ENCODE data around the gene DSTYK. TPM values are rescaled to one million over a fixed set of nuclear protein-coding genes. Genes with fewer than 3 reads are reported as not detected.

DSTYK gene
- polyA plus RNA-seq, 2 donors: 3.2 to 3.4 TPM

GRCh38 chr1:205251576-205251975 lies 40.1 kb upstream of the DSTYK start:
- Histone ChIP-seq H3K36me3 (ENCODE audit: control insufficient read depth in 2 of 2, insufficient read depth in 2 of 2, low read length in 1 of 2) (no peaks in the 10 kb centered on the region), H3K4me1 (ENCODE audit: control insufficient read depth in 2 of 2, insufficient read depth in 2 of 2, low read length in 1 of 2) (peaks cover 0 to 4% of the 10 kb centered on the region in 2 donors), H3K27ac (ENCODE audit: low read depth in 2 of 2, low read length in 1 of 2) (no peak overlapping the region), H3K9me3 (ENCODE audit: control insufficient read depth in 2 of 2, insufficient read depth in 1 of 2, low read depth in 1 of 2, low read length in 1 of 2) (no peaks in the 10 kb centered on the region), H3K27me3 (ENCODE audit: control insufficient read depth in 1 of 2, insufficient read depth in 2 of 2, low read length in 2 of 2) (no peaks in the 10 kb centered on the region), H3K4me3 (ENCODE audit: low read depth in 1 of 2, low read length in 2 of 2) (no peak overlapping the region)
- WGBS, 2 donors: 63 to 67% methylated on average over 5 of the region's 5 CpGs

GRCh38 chr1:205250699-205251098 lies 39.2 kb upstream of the DSTYK start:
- Histone ChIP-seq H3K27ac (ENCODE audit: low read depth in 2 of 2, low read length in 1 of 2) (no peak overlapping the region), H3K9me3 (ENCODE audit: control insufficient read depth in 2 of 2, insufficient read depth in 1 of 2, low read depth in 1 of 2, low read length in 1 of 2) (no peaks in the 10 kb centered on the region), H3K36me3 (ENCODE audit: control insufficient read depth in 2 of 2, insufficient read depth in 2 of 2, low read length in 1 of 2) (no peaks in the 10 kb centered on the region), H3K4me3 (ENCODE audit: low read depth in 1 of 2, low read length in 2 of 2) (no peak overlapping the region), H3K4me1 (ENCODE audit: control insufficient read depth in 2 of 2, insufficient read depth in 2 of 2, low read length in 1 of 2) (peaks cover 0 to 4% of the 10 kb centered on the region in 2 donors), H3K27me3 (ENCODE audit: control insufficient read depth in 1 of 2, insufficient read depth in 2 of 2, low read length in 2 of 2) (no peaks in the 10 kb centered on the region)
- 65 to 66% methylated on average over 6 of the region's 6 CpGs for WGBS, 2 donors

GRCh38 chr1:205249651-205250050 lies 38.1 kb upstream of the DSTYK start:
- no peak overlapping the region for H3K4me3 ChIP-seq (ENCODE audit: low read depth in 1 of 2, low read length in 2 of 2)
- H3K36me3 ChIP-seq (ENCODE audit: control insufficient read depth in 2 of 2, insufficient read depth in 2 of 2, low read length in 1 of 2): no peaks in the 10 kb centered on the region
- H3K27ac ChIP-seq (ENCODE audit: low read depth in 2 of 2, low read length in 1 of 2): no peak overlapping the region
- 74 to 80% methylated on average over 4 of the region's 4 CpGs for WGBS, 2 donors
- H3K4me1 ChIP-seq (ENCODE audit: control insufficient read depth in 2 of 2, insufficient read depth in 2 of 2, low read length in 1 of 2): peaks cover 0 to 4% of the 10 kb centered on the region in 2 donors
- no peaks in the 10 kb centered on the region for H3K27me3 ChIP-seq (ENCODE audit: control insufficient read depth in 1 of 2, insufficient read depth in 2 of 2, low read length in 2 of 2)
- no peaks in the 10 kb centered on the region for H3K9me3 ChIP-seq (ENCODE audit: control insufficient read depth in 2 of 2, insufficient read depth in 1 of 2, low read depth in 1 of 2, low read length in 1 of 2)

- H3K27me3 ChIP-seq (ENCODE audit: control insufficient read depth in 1 of 2, insufficient read depth in 2 of 2, low read length in 2 of 2): no peaks in the 10 kb centered on the region
- H3K4me1 ChIP-seq (ENCODE audit: control insufficient read depth in 2 of 2, insufficient read depth in 2 of 2, low read length in 1 of 2): peaks cover 0 to 4% of the 10 kb centered on the region in 2 donors
- WGBS, 2 donors: 38 to 45% methylated on average over 11 of the region's 11 CpGs
- H3K27ac ChIP-seq (ENCODE audit: low read depth in 2 of 2, low read length in 1 of 2): no peak overlapping the region
- H3K4me3 ChIP-seq (ENCODE audit: low read depth in 1 of 2, low read length in 2 of 2): no peak overlapping the region
- H3K36me3 ChIP-seq (ENCODE audit: control insufficient read depth in 2 of 2, insufficient read depth in 2 of 2, low read length in 1 of 2): no peaks in the 10 kb centered on the region
- H3K9me3 ChIP-seq (ENCODE audit: control insufficient read depth in 2 of 2, insufficient read depth in 1 of 2, low read depth in 1 of 2, low read length in 1 of 2): no peaks in the 10 kb centered on the region
Observed at GRCh38 chr1:205248793-205249601, 37.5 kb upstream of the DSTYK start.

GRCh38 chr1:205247130-205247921 lies 35.8 kb upstream of the DSTYK start:
- Histone ChIP-seq H3K9me3 (ENCODE audit: control insufficient read depth in 2 of 2, insufficient read depth in 1 of 2, low read depth in 1 of 2, low read length in 1 of 2) (no peaks in the 10 kb centered on the region), H3K27ac (ENCODE audit: low read depth in 2 of 2, low read length in 1 of 2) (no peak overlapping the region), H3K27me3 (ENCODE audit: control insufficient read depth in 1 of 2, insufficient read depth in 2 of 2, low read length in 2 of 2) (no peaks in the 10 kb centered on the region), H3K4me1 (ENCODE audit: control insufficient read depth in 2 of 2, insufficient read depth in 2 of 2, low read length in 1 of 2) (peaks cover 0 to 4% of the 10 kb centered on the region in 2 donors), H3K4me3 (ENCODE audit: low read depth in 1 of 2, low read length in 2 of 2) (no peak overlapping the region), H3K36me3 (ENCODE audit: control insufficient read depth in 2 of 2, insufficient read depth in 2 of 2, low read length in 1 of 2) (no peaks in the 10 kb centered on the region)
- 50 to 59% methylated on average over 9 of the region's 9 CpGs for WGBS, 2 donors

GRCh38 chr1:205246351-205247119 lies 35.0 kb upstream of the DSTYK start:
- Histone ChIP-seq H3K27ac (ENCODE audit: low read depth in 2 of 2, low read length in 1 of 2) (no peak overlapping the region), H3K4me3 (ENCODE audit: low read depth in 1 of 2, low read length in 2 of 2) (no peak overlapping the region), H3K36me3 (ENCODE audit: control insufficient read depth in 2 of 2, insufficient read depth in 2 of 2, low read length in 1 of 2) (no peaks in the 10 kb centered on the region), H3K9me3 (ENCODE audit: control insufficient read depth in 2 of 2, insufficient read depth in 1 of 2, low read depth in 1 of 2, low read length in 1 of 2) (no peaks in the 10 kb centered on the region), H3K4me1 (ENCODE audit: control insufficient read depth in 2 of 2, insufficient read depth in 2 of 2, low read length in 1 of 2) (peaks cover 0 to 4% of the 10 kb centered on the region in 2 donors), H3K27me3 (ENCODE audit: control insufficient read depth in 1 of 2, insufficient read depth in 2 of 2, low read length in 2 of 2) (no peaks in the 10 kb centered on the region)
- WGBS, 2 donors: 84 to 85% methylated on average over 10 of the region's 10 CpGs

- Histone ChIP-seq H3K4me1 (ENCODE audit: control insufficient read depth in 2 of 2, insufficient read depth in 2 of 2, low read length in 1 of 2) (peaks cover 0 to 4% of the 10 kb centered on the region in 2 donors), H3K27ac (ENCODE audit: low read depth in 2 of 2, low read length in 1 of 2) (no peak overlapping the region), H3K4me3 (ENCODE audit: low read depth in 1 of 2, low read length in 2 of 2) (no peak overlapping the region), H3K27me3 (ENCODE audit: control insufficient read depth in 1 of 2, insufficient read depth in 2 of 2, low read length in 2 of 2) (no peaks in the 10 kb centered on the region), H3K9me3 (ENCODE audit: control insufficient read depth in 2 of 2, insufficient read depth in 1 of 2, low read depth in 1 of 2, low read length in 1 of 2) (no peaks in the 10 kb centered on the region), H3K36me3 (ENCODE audit: control insufficient read depth in 2 of 2, insufficient read depth in 2 of 2, low read length in 1 of 2) (no peaks in the 10 kb centered on the region)
- 90 to 92% methylated on average over 7 of the region's 7 CpGs for WGBS, 2 donors
Observed at GRCh38 chr1:205245096-205245495, 33.6 kb upstream of the DSTYK start.

- Histone ChIP-seq H3K27me3 (ENCODE audit: control insufficient read depth in 1 of 2, insufficient read depth in 2 of 2, low read length in 2 of 2) (no peaks in the 10 kb centered on the region), H3K4me3 (ENCODE audit: low read depth in 1 of 2, low read length in 2 of 2) (no peak overlapping the region), H3K9me3 (ENCODE audit: control insufficient read depth in 2 of 2, insufficient read depth in 1 of 2, low read depth in 1 of 2, low read length in 1 of 2) (no peaks in the 10 kb centered on the region), H3K27ac (ENCODE audit: low read depth in 2 of 2, low read length in 1 of 2) (no peak overlapping the region), H3K36me3 (ENCODE audit: control insufficient read depth in 2 of 2, insufficient read depth in 2 of 2, low read length in 1 of 2) (no peaks in the 10 kb centered on the region), H3K4me1 (ENCODE audit: control insufficient read depth in 2 of 2, insufficient read depth in 2 of 2, low read length in 1 of 2) (no peaks in the 10 kb centered on the region)
- WGBS, 2 donors: 84 to 87% methylated on average over 4 of the region's 4 CpGs
Observed at GRCh38 chr1:205244384-205244783, 32.9 kb upstream of the DSTYK start.

GRCh38 chr1:205243350-205244191 lies 32.1 kb upstream of the DSTYK start:
- no peaks in the 10 kb centered on the region for H3K27me3 ChIP-seq (ENCODE audit: control insufficient read depth in 1 of 2, insufficient read depth in 2 of 2, low read length in 2 of 2)
- H3K4me3 ChIP-seq (ENCODE audit: low read depth in 1 of 2, low read length in 2 of 2): no peak overlapping the region
- 91 to 93% methylated on average over 8 of the region's 8 CpGs for WGBS, 2 donors
- H3K27ac ChIP-seq (ENCODE audit: low read depth in 2 of 2, low read length in 1 of 2): no peak overlapping the region
- no peaks in the 10 kb centered on the region for H3K4me1 ChIP-seq (ENCODE audit: control insufficient read depth in 2 of 2, insufficient read depth in 2 of 2, low read length in 1 of 2)
- no peaks in the 10 kb centered on the region for H3K9me3 ChIP-seq (ENCODE audit: control insufficient read depth in 2 of 2, insufficient read depth in 1 of 2, low read depth in 1 of 2, low read length in 1 of 2)
- no peaks in the 10 kb centered on the region for H3K36me3 ChIP-seq (ENCODE audit: control insufficient read depth in 2 of 2, insufficient read depth in 2 of 2, low read length in 1 of 2)

All from esophagus (tissue), 2 donors.